Mesothelial cell of epicardium (in vitro differentiated cells): ENCODE measurements around the gene TELO2. TPM values are rescaled to one million over a fixed set of nuclear protein-coding genes. Genes with fewer than 3 reads are reported as not detected.

Experiments used
- DNase-seq, 2 experiments: peaks; one replicate each; pipeline ENCODE4 v3.0.0; 2021; ENCODE audit warnings: low spot score in 2 of 2; ENCODE audit not compliant: unreplicated experiment in 2 of 2
- H3K27ac Mint-ChIP-seq: 2 replicates; pipeline ENCODE4 v1.8.0; 2021; ENCODE audit warnings: mixed read lengths
- H3K27me3 Mint-ChIP-seq: 2 replicates; pipeline ENCODE4 v1.8.0; 2021; ENCODE audit warnings: low read depth, mixed read lengths
- H3K36me3 Mint-ChIP-seq: 2 replicates; pipeline ENCODE4 v1.8.0; 2021; ENCODE audit warnings: mixed read lengths
- H3K4me1 Mint-ChIP-seq: 2 replicates; pipeline ENCODE4 v1.8.0; 2021; ENCODE audit warnings: mixed read lengths
- H3K4me3 Mint-ChIP-seq: 2 replicates; pipeline ENCODE4 v1.8.0; 2021; ENCODE audit warnings: mild to moderate bottlenecking, moderate library complexity, mixed read lengths
- H3K9me3 Mint-ChIP-seq: 2 replicates; pipeline ENCODE4 v1.8.0; 2021; ENCODE audit warnings: mixed read lengths
- total RNA-seq: library from RNA; stranded (reverse); gene quantifications from 3 replicates; pipeline ENCODE4 v1.2.1, GENCODE V29; 2021
- TF ChIP-seq, protein P1 (sequence below): fragments of 200-600 bp; sonication (generic); IDR thresholded peaks from one replicate; pipeline ENCODE4 v1.5.0; 2021; ENCODE audit warnings: antibody characterized with exemption; ENCODE audit not compliant: unreplicated experiment

The TELO2 gene
- total RNA-seq, 1 donor from 2014 or later = 70.2 TPM

DNA sequence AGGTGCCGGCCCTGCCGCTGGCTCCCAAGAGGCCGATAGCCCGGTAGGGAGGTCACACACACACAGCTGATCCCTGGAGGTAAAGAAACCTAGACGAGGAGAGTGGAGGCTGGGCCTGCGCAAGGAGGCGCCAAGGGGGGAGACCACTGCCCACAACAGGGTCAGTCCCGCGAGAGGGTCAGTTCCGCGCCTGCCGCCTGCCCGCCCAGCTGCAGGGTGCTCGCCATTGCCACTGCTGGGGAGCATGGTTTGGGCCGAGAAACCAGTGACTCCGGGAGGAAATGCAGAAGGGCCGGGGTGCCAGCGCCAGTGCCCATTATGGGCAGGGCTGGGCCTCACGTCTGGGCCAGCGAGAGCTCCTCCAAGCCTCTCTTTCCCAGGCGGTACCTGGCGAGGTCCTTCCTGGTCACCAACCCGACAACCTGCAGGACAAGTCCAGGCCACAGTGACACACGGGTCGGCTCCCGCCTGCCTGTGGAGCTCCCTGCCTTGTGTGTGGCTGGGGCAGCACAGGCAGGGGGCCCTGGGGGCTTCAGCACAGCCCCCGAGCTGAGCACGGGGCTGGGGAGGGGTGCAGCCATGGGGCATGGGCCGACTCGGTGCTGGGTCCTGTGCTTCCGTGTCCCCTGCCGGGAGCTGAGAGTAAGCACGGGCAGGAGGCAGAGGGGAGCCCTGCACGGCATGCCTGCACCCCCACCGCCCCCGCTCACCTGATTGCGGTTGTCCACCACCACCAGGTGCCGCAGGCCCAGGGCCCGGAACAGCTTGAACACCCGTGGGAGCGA, 46.7 kb upstream of the TELO2 start:
- Mint-ChIP-seq H3K36me3 (peaks cover 4% of the 10 kb centered on the region), H3K4me3 (no peak overlapping the region), H3K27me3 (no peaks in the 10 kb centered on the region), H3K4me1 (no peaks in the 10 kb centered on the region), H3K27ac (no peak overlapping the region), H3K9me3 (no peaks in the 10 kb centered on the region)
- DNase-seq = no peak
- TF ChIP-seq, protein P1, sequence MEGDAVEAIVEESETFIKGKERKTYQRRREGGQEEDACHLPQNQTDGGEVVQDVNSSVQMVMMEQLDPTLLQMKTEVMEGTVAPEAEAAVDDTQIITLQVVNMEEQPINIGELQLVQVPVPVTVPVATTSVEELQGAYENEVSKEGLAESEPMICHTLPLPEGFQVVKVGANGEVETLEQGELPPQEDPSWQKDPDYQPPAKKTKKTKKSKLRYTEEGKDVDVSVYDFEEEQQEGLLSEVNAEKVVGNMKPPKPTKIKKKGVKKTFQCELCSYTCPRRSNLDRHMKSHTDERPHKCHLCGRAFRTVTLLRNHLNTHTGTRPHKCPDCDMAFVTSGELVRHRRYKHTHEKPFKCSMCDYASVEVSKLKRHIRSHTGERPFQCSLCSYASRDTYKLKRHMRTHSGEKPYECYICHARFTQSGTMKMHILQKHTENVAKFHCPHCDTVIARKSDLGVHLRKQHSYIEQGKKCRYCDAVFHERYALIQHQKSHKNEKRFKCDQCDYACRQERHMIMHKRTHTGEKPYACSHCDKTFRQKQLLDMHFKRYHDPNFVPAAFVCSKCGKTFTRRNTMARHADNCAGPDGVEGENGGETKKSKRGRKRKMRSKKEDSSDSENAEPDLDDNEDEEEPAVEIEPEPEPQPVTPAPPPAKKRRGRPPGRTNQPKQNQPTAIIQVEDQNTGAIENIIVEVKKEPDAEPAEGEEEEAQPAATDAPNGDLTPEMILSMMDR = no peak

DNA sequence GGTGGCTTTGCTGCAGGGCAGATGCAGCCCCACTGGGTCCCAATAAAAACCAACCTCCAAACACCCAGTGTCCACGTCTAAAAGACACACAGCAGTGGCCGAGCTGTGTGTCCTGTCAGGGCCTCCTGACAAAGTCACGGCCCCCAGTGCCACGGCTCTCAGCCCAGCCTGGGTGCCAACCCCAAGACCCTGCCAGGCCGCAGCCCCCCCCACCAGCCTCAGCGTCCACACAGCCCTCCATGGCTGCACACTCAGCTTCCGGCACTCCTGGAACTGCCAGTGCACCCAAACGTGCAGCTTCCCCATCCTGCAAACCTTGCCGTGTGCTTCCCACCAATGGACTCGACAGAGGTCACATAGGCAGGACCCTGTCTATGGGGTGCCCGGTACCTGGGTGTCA, 45.2 kb upstream of the TELO2 start:
- TF ChIP-seq, protein P1 = no peak
- peaks cover 6% of the 10 kb centered on the region for H3K36me3 Mint-ChIP-seq
- no peak overlapping the region for H3K27ac Mint-ChIP-seq
- no peaks in the 10 kb centered on the region for H3K27me3 Mint-ChIP-seq
- no peak for DNase-seq
- no peak overlapping the region for H3K4me3 Mint-ChIP-seq
- H3K9me3 Mint-ChIP-seq = no peaks in the 10 kb centered on the region
- H3K4me1 Mint-ChIP-seq = no peaks in the 10 kb centered on the region

DNA sequence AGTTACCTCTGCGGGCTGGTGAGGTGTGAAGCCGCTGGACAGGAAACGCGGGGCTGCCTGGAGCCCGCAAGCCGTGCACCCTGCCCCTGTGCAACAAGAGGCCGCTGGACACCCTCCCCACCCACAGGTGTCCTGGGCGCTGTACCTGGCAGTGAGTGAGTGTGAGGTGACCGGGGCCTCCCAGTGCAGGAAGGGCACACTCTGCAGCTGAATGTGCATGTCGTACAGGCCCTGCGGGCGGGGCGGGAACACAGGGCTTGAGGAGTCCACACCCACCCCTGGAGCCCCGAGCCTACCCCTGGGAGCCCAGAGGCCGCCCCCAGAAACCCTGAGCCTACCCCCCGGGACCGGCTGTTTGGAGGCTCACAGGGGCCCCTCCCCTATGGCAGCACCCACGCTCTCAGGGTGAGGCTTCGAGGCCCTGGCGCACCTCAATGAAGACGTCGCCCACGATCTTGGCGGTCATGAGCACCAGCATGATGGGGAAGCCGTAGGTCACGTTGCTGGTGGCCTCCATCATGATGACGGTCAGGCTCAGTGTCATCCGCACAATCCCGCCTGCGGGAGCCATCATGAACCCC, 44.5 kb upstream of the TELO2 start:
- Mint-ChIP-seq H3K36me3 (peaks cover 6% of the 10 kb centered on the region), H3K27me3 (no peaks in the 10 kb centered on the region), H3K27ac (no peak overlapping the region), H3K4me3 (no peak overlapping the region), H3K9me3 (no peaks in the 10 kb centered on the region), H3K4me1 (no peaks in the 10 kb centered on the region)
- no peak for DNase-seq
- TF ChIP-seq, protein P1 = no peak

DNA sequence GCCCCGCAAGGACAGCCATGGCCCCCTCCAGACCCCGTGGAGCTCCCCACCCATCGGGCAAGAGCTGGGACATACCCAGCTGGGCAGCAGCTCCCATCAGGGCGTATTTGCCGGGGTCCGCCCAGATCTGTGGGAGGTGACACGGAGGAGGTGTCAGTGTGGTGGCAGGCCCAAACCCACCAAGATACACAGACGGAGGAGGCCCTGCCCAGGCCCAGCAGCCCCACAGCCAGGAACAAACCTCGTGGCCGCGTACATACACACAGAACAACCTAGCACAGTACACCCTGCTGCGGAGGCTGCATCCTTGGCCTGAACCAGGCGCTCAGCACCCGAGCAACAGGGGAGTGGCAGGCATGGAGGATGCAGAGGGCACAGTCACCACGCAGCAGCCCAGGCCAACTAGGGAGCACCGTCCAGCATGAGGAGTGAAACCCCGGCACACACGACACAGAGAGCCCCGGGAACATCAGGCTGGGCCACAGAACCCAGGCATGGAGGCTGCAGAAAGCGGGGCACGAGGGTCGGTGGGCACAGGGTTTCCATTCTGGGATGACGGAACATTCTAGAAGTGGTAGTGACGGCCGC, 43.9 kb upstream of the TELO2 start:
- Mint-ChIP-seq H3K27me3 (no peaks in the 10 kb centered on the region), H3K27ac (no peak overlapping the region), H3K36me3 (peaks cover 6% of the 10 kb centered on the region), H3K4me1 (no peaks in the 10 kb centered on the region), H3K4me3 (no peak overlapping the region), H3K9me3 (no peaks in the 10 kb centered on the region)
- TF ChIP-seq, protein P1 = no peak
- no peak for DNase-seq

DNA sequence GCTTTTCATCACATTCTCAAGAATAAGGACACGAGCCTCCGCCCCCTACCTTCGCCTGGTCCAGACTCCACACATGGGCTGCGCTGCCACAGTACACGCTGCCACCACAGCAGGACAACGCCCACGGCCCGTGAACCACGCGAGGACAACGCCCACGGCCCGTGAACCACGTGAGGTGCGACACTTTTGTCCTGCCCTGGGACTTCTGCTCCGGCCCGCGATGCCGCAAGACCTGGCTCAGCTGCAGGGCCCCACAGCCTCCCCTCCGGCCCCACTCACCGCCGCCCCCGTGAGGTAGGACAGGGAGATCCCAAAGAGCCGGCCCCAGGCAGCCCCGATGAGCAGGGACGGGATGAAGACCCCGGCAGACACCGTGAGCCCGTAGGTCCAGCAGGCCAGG, 42.9 kb upstream of the TELO2 start:
- TF ChIP-seq, protein P1 = no peak
- peaks cover 6% of the 10 kb centered on the region for H3K36me3 Mint-ChIP-seq
- H3K9me3 Mint-ChIP-seq = no peaks in the 10 kb centered on the region
- H3K27me3 Mint-ChIP-seq = no peaks in the 10 kb centered on the region
- H3K4me1 Mint-ChIP-seq = no peaks in the 10 kb centered on the region
- no peak overlapping the region for H3K27ac Mint-ChIP-seq
- no peak for DNase-seq
- H3K4me3 Mint-ChIP-seq = no peak overlapping the region
